Measurements from ENCODE around the gene WDR19. TPM values are rescaled to one million over a fixed set of nuclear protein-coding genes. Genes with fewer than 3 reads are reported as not detected.
"Not testable (repeated sequence)": the region's sequence is repeated elsewhere in the genome, so short reads cannot be mapped to it uniquely, and the experiment has no call there.

WDR19 gene
- total RNA-seq (2022) (32.5 and 39.6 TPM in 2 replicates), Bru-seq, nascent RNA (percentile 63 among the genes with signal in this experiment), BruChase-seq, experiment 1, labeled RNA remaining after a 6-hour chase (percentile 74 among the genes with signal in this experiment), BruChase-seq, experiment 2, labeled RNA remaining after a 2-hour chase (percentile 70 among the genes with signal in this experiment)
- long read RNA-seq, full-length matches to known transcripts: 7 of 22 reads
- long read RNA-seq, partial matches to known transcripts: 7 of 22 reads
- long read RNA-seq, other reads (novel, unspliced or antisense): 8 of 22 reads

DNA sequence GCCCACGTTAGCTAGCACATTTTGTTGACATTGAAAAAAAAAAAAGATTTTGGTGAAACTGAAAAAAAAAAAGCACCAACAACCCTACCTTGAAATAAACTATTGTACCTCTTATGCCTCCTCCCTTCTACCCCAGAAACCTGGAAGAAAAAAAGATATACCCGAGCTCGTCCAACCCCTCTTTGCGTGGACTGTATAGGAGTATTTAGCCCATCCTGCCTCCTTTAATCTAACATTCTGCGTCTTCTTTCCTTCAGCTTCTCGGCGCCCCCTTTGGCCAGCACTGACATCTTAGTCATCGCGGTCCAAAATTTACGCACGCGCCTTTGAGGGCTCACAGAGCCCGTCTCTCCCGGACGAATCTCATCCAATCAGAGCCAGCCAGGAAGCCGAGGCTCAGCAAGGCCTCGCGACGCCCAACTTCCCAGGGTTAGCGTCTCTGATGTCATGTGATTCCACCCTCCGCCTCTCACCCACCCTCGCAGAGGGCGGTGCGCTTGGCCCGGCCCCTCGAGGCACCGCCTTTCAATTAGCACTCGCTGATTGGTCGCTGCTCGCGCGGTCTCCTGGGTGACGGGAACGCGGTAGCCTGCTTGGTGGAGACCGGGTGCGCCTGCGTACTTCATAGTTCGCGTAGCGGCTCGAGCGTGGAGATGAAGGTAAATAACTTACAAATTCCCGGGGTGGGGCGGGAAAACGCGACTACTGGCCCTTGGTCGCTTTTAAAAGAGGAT is at the start of gene WDR19:
WDR19 (plus strand) TSS at position 625 of the 734 bp plus-strand sequence; CDS start at position 654, 29 bp downstream.
- Mint-ChIP-seq H3K4me3 (ENCODE audit: unreplicated experiment) (no peak within 1 kb of the TSS), H3K27me3 (ENCODE audit: insufficient read depth, unreplicated experiment) (no peaks in the 10 kb centered on the region), H3K27ac (ENCODE audit: low read depth, unreplicated experiment) (no peak within 1 kb of the TSS), H3K36me3 (ENCODE audit: insufficient read depth, unreplicated experiment) (peaks cover 16% of the 10 kb centered on the region), H3K4me1 (ENCODE audit: insufficient read depth, unreplicated experiment) (no peaks in the 10 kb centered on the region), H3K9me3 (ENCODE audit: unreplicated experiment) (no peaks in the 10 kb centered on the region)
- TF ChIP-seq, protein P1, sequence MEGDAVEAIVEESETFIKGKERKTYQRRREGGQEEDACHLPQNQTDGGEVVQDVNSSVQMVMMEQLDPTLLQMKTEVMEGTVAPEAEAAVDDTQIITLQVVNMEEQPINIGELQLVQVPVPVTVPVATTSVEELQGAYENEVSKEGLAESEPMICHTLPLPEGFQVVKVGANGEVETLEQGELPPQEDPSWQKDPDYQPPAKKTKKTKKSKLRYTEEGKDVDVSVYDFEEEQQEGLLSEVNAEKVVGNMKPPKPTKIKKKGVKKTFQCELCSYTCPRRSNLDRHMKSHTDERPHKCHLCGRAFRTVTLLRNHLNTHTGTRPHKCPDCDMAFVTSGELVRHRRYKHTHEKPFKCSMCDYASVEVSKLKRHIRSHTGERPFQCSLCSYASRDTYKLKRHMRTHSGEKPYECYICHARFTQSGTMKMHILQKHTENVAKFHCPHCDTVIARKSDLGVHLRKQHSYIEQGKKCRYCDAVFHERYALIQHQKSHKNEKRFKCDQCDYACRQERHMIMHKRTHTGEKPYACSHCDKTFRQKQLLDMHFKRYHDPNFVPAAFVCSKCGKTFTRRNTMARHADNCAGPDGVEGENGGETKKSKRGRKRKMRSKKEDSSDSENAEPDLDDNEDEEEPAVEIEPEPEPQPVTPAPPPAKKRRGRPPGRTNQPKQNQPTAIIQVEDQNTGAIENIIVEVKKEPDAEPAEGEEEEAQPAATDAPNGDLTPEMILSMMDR (IDR thresholded peaks at IDR 0.05; ENCODE audit: unreplicated experiment): peak; percentile 29
- ChIA-PET CTCF (interaction anchor here (0.7 to 2.5 kb wide), 7 partner anchors 10 to 423 kb away, joined by 3 to 19 read pairs (median 3); no protein-coding TSS in a partner anchor), POLR2A (interaction anchor here (0.5 to 2.9 kb wide), 17 partner anchors 9 to 1354 kb away, joined by 3 to 12 read pairs (median 3); no protein-coding TSS in a partner anchor)
- no TSS peak for BruUV-seq (replicated peaks)
- intact Hi-C loops (cut with micrococcal nuclease): loop anchor here (2.0 kb wide), 1 partner anchor 275 kb away; no protein-coding TSS in a partner anchor
- peak; percentile 100 for DNase-seq (ENCODE audit: unreplicated experiment)

DNA sequence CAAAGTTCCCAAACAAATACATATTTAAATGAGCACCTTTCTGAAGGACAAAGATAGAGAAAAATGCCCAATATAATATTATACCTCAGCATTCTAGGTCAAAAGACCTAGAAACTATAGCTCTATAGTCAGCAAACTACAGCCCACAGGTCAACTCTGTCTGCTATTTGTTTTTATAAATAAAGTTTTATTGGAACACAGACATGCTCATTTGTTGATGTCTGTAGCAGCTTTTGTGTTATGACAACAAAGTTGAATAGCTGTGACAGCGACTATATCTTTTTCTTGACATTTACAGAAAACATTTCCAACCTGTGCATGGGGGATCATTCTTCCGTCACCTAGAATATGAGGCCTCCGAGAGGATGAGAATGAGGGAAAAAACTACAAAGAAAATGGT is 48.7 kb upstream of the WDR19 start:
- H3K4me3 Mint-ChIP-seq (ENCODE audit: unreplicated experiment): no peak overlapping the region

DNA sequence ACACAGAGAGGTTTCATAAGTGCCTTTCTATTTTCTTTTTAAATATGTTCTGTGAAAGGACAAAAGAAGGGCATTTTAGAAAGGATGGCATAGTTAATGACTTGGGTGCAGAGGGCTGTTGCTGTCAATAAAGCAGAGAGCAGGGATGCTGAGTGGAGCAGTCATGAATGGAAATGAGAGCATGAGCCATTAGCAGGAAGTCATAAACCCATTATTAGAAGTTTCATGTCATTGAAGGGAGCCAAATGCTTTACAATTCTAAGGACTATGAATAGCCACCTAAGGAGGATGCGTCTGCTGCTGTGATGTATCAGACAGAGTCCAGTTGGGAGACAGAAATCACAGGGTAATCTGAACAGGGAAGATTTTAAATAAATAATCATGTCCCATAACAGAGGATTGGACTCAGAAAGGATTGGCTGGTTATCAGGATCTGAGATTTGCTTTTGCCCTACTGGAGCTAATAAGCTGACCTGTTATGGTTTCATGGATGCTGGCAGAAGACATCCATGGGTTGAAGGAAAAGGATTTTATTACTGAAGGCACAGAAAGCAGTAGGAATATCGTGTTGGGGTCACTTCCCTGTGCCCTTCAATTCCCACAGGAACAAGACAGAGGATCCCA is 47.5 kb upstream of the WDR19 start:
- Mint-ChIP-seq H3K36me3 (ENCODE audit: insufficient read depth, unreplicated experiment) (peaks cover 6% of the 10 kb centered on the region), H3K9me3 (ENCODE audit: unreplicated experiment) (no peaks in the 10 kb centered on the region), H3K4me1 (ENCODE audit: insufficient read depth, unreplicated experiment) (no peaks in the 10 kb centered on the region), H3K27ac (ENCODE audit: low read depth, unreplicated experiment) (peak overlapping the region; percentile 76), H3K4me3 (ENCODE audit: unreplicated experiment) (no peak overlapping the region), H3K27me3 (ENCODE audit: insufficient read depth, unreplicated experiment) (no peaks in the 10 kb centered on the region)
- TF ChIP-seq, protein P1 (IDR thresholded peaks at IDR 0.05; ENCODE audit: unreplicated experiment): no peak
- intact Hi-C loops (cut with micrococcal nuclease): loop anchor here (1.0 to 5.0 kb wide), 4 partner anchors 87 to 376 kb away; no protein-coding TSS in a partner anchor
- no peak for DNase-seq (ENCODE audit: unreplicated experiment)
- ChIA-PET CTCF (interaction anchor here (0.5 to 3.9 kb wide), 50 partner anchors 10 to 999 kb away, joined by 3 to 93 read pairs (median 4); partner anchors contain the start of gene KLHL5), POLR2A (interaction anchor here (0.7 to 1.2 kb wide), 4 partner anchors 49 to 232 kb away, joined by 3 to 6 read pairs (median 4); no protein-coding TSS in a partner anchor)
- no TSS peak for BruUV-seq (replicated peaks)

More for the DNA sequence above, 48.7 kb upstream of the WDR19 start:
- Mint-ChIP-seq H3K27ac (ENCODE audit: low read depth, unreplicated experiment) (no peak overlapping the region), H3K9me3 (ENCODE audit: unreplicated experiment) (no peaks in the 10 kb centered on the region), H3K36me3 (ENCODE audit: insufficient read depth, unreplicated experiment) (peaks cover 6% of the 10 kb centered on the region), H3K27me3 (ENCODE audit: insufficient read depth, unreplicated experiment) (no peaks in the 10 kb centered on the region), H3K4me1 (ENCODE audit: insufficient read depth, unreplicated experiment) (no peaks in the 10 kb centered on the region)
- ChIA-PET CTCF (interaction anchor here (0.5 to 3.9 kb wide), 19 partner anchors 9 to 1166 kb away, joined by 3 to 93 read pairs (median 3); no protein-coding TSS in a partner anchor), POLR2A (interaction anchor here (0.6 to 1.2 kb wide), 4 partner anchors 91 to 234 kb away, joined by 3 to 4 read pairs (median 4); no protein-coding TSS in a partner anchor)
- DNase-seq (ENCODE audit: unreplicated experiment): no peak
- BruUV-seq (replicated peaks): no TSS peak
- TF ChIP-seq, protein P1 (IDR thresholded peaks at IDR 0.05; ENCODE audit: unreplicated experiment): no peak
- intact Hi-C loops (cut with micrococcal nuclease): loop anchor here (2.0 kb wide), 2 partner anchors 185 to 375 kb away; no protein-coding TSS in a partner anchor

DNA sequence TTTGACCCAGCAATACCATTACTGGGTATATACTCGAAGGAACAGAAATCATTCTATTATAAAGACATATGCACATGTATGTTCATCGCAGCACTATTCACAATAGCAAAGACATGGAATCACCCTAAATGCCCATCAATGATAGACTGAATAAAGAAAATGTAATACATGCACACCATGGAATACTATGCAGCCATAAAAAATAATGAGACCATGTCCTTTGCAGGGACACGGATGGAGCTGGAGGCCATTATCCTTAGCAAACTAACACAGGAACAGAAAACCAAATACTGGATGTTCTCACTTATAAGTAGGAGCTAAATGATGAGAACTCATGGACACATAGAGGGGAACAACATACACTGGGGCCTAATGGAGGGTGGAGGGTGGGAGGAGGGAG is 44.1 kb upstream of the WDR19 start:
- ChIA-PET CTCF (interaction anchor here (0.6 to 2.9 kb wide), 3 partner anchors 234 to 842 kb away, joined by 3 to 13 read pairs (median 4); no protein-coding TSS in a partner anchor), POLR2A (interaction anchor here (0.6 kb wide), 1 partner anchor 16 kb away, joined by 3 read pairs; no protein-coding TSS in a partner anchor)
- not testable (repeated sequence) for H3K4me3 Mint-ChIP-seq (ENCODE audit: unreplicated experiment); DNase-seq (ENCODE audit: unreplicated experiment); H3K27me3 Mint-ChIP-seq (ENCODE audit: insufficient read depth, unreplicated experiment); H3K27ac Mint-ChIP-seq (ENCODE audit: low read depth, unreplicated experiment); H3K4me1 Mint-ChIP-seq (ENCODE audit: insufficient read depth, unreplicated experiment); H3K9me3 Mint-ChIP-seq (ENCODE audit: unreplicated experiment); H3K36me3 Mint-ChIP-seq (ENCODE audit: insufficient read depth, unreplicated experiment); BruUV-seq (replicated peaks)
- intact Hi-C loops (cut with micrococcal nuclease): loop anchor here (5.0 kb wide), 1 partner anchor 91 kb away; no protein-coding TSS in a partner anchor

Data from MCF 10A (cell line).